Measurements from ENCODE around the gene PHKG1.
"Not testable (repeated sequence)": the region's sequence is repeated elsewhere in the genome, so short reads cannot be mapped to it uniquely, and the experiment has no call there.

PHKG1 gene

GRCh38 chr7:56045758-56046157 lies 47.0 kb downstream of the PHKG1 start:
- DNase-seq (ENCODE audit: low spot score in 2 of 2); H3K27ac Mint-ChIP-seq; H3K4me3 Mint-ChIP-seq; H3K27me3 Mint-ChIP-seq; H3K36me3 Mint-ChIP-seq; H3K9me3 Mint-ChIP-seq; ATAC-seq (ENCODE audit: low read depth); H3K4me1 Mint-ChIP-seq: not testable (repeated sequence)

- Mint-ChIP-seq H3K27me3 (no peaks in the 10 kb centered on the region), H3K9me3 (no peaks in the 10 kb centered on the region), H3K27ac (no peak overlapping the region), H3K4me3 (no peak overlapping the region), H3K4me1 (no peaks in the 10 kb centered on the region), H3K36me3 (peaks cover 3% of the 10 kb centered on the region)
- DNase-seq (ENCODE audit: low spot score in 2 of 2) (no peak), ATAC-seq (ENCODE audit: low read depth) (no peak)
These were observed 52.0 kb downstream of the PHKG1 start for GRCh38 chr7:56040730-56041129.

GRCh38 chr7:56033671-56034432 lies 58.9 kb downstream of the PHKG1 start:
- peaks cover 3% of the 10 kb centered on the region for H3K4me1 Mint-ChIP-seq

GRCh38 chr7:56032578-56032977 lies 60.2 kb downstream of the PHKG1 start:
- not testable (repeated sequence) for H3K27ac Mint-ChIP-seq; H3K27me3 Mint-ChIP-seq; H3K4me1 Mint-ChIP-seq; DNase-seq (ENCODE audit: low spot score in 2 of 2); H3K4me3 Mint-ChIP-seq; ATAC-seq (ENCODE audit: low read depth); H3K36me3 Mint-ChIP-seq; H3K9me3 Mint-ChIP-seq

More at GRCh38 chr7:56033671-56034432, 58.9 kb downstream of the PHKG1 start:
- ATAC-seq (ENCODE audit: low read depth) (peak; percentile 94), DNase-seq (ENCODE audit: low spot score in 2 of 2) (peak; percentile 49 to 54)
- H3K9me3 Mint-ChIP-seq: no peaks in the 10 kb centered on the region
- H3K36me3 Mint-ChIP-seq: no peaks in the 10 kb centered on the region
- no peaks in the 10 kb centered on the region for H3K27me3 Mint-ChIP-seq
- no peak overlapping the region for H3K27ac Mint-ChIP-seq
- H3K4me3 Mint-ChIP-seq: peak overlapping the region; percentile 85

- not testable (repeated sequence) for H3K9me3 Mint-ChIP-seq; H3K27ac Mint-ChIP-seq; H3K36me3 Mint-ChIP-seq; ATAC-seq (ENCODE audit: low read depth); DNase-seq (ENCODE audit: low spot score in 2 of 2); H3K4me3 Mint-ChIP-seq; H3K27me3 Mint-ChIP-seq; H3K4me1 Mint-ChIP-seq
These were observed 61.2 kb downstream of the PHKG1 start for GRCh38 chr7:56031556-56031955.

- H3K4me3 Mint-ChIP-seq: no peak overlapping the region
- peaks cover 3% of the 10 kb centered on the region for H3K4me1 Mint-ChIP-seq
- no peaks in the 10 kb centered on the region for H3K9me3 Mint-ChIP-seq
- ATAC-seq (ENCODE audit: low read depth): no peak
- no peaks in the 10 kb centered on the region for H3K27me3 Mint-ChIP-seq
- no peak for DNase-seq (ENCODE audit: low spot score in 2 of 2)
- H3K27ac Mint-ChIP-seq: no peak overlapping the region
- no peaks in the 10 kb centered on the region for H3K36me3 Mint-ChIP-seq
These were observed 62.4 kb downstream of the PHKG1 start for GRCh38 chr7:56030340-56030739.
